GM12878 (cell line): ENCODE data around the gene FTCDNL1. TPM values are rescaled to one million over a fixed set of nuclear protein-coding genes. Genes with fewer than 3 reads are reported as not detected.

ENCODE experiments used
- polyA plus RNA-seq, 11 experiments: library from polyadenylated mRNA; depleted of rRNA in 4 of 11; unstranded in 6 of 11; stranded (reverse) in 5 of 11; fragments of >200 nt; fragmentation: Nextera tagmentation in 4 of 11; fragmentation: Illumina TruSeq in 1 of 11; extraction: Ambion mirVana in 4 of 11; extraction: Trizol in 1 of 11; gene quantifications; 1 replicate in 1 of 11; 2 replicates in 10 of 11; pipeline versions ENCODE4 v1.2.1 to v1.2.3, GENCODE V29; 2011 to 2016; ENCODE audit warnings: inconsistent platforms in 2 of 11, missing spikeins in 2 of 11, low read depth in 1 of 11
- small RNA-seq: library from RNA; depleted of rRNA; stranded (forward); fragments of <200 nt; gene quantifications from one replicate; pipeline ENCODE3, GENCODE V24; 2014
- total RNA-seq, 4 experiments: library from RNA; depleted of rRNA in 3 of 4; stranded (reverse); fragments of >200 nt in 3 of 4; fragmentation: Illumina TruSeq in 1 of 4; extraction: Trizol in 1 of 4; gene quantifications; 2 replicates each; pipeline versions ENCODE4 v1.2.1 to v1.2.3, GENCODE V29; 2013 to 2021

FTCDNL1 gene
- total and polyA plus RNA-seq, 10 of the 15 experiments (the other 5 are each of a cell fraction or from before 2014, with no cell fraction given) = 0.15 to 3.9 (median 2.0) TPM

Small RNAs within 50 kb of the gene (small RNA-seq; reads per million reads assigned to genes)
- gene AC108032.1 (not detected), gene RN7SL717P (not detected)

Other genes with a start within 250 kb of the FTCDNL1 start
- gene C2orf69, start 60.1 kb upstream of the FTCDNL1 start, total RNA-seq (2014; rRNA removed) = 11.1 and 12.5 TPM in 2 replicates
- gene C2orf69, start 60.1 kb upstream of the FTCDNL1 start, total RNA-seq (2014; rRNA removed; fragmentation: Illumina TruSeq; extraction: Trizol) = 13.2 and 13.5 TPM in 2 replicates
- gene C2orf69, start 60.1 kb upstream of the FTCDNL1 start, total RNA-seq (2021) = 14.2 and 14.4 TPM in 2 replicates
- gene C2orf69, start 60.1 kb upstream of the FTCDNL1 start, polyA plus RNA-seq (2011; rRNA removed) = 11.1 and 17.5 TPM in 2 replicates
- 10.3 and 13.6 TPM in 2 replicates for gene C2orf69, start 60.1 kb upstream of the FTCDNL1 start, polyA plus RNA-seq (2014; fragmentation: Illumina TruSeq; extraction: Trizol)
- 1 to 10 TPM; 6.3 to 7.9 TPM for gene C2orf69, start 60.1 kb upstream of the FTCDNL1 start, polyA plus RNA-seq (2014; fragmentation: Nextera tagmentation; extraction: Ambion mirVana)
- gene C2orf69, start 60.1 kb upstream of the FTCDNL1 start, polyA plus RNA-seq (2014; rRNA removed) = 7.0 and 7.2 TPM in 2 replicates
- gene C2orf69, start 60.1 kb upstream of the FTCDNL1 start, polyA plus RNA-seq (2016; fragmentation: Nextera tagmentation; extraction: Ambion mirVana) = 10 to 100 TPM; 18.3 to 20.3 TPM
- 9.6 and 9.9 TPM in 2 replicates for gene TYW5, start 104.3 kb upstream of the FTCDNL1 start, total RNA-seq (2014; rRNA removed)
- 9.7 and 10.3 TPM in 2 replicates for gene TYW5, start 104.3 kb upstream of the FTCDNL1 start, total RNA-seq (2014; rRNA removed; fragmentation: Illumina TruSeq; extraction: Trizol)
- gene TYW5, start 104.3 kb upstream of the FTCDNL1 start, total RNA-seq (2021) = 5.2 and 5.8 TPM in 2 replicates
- 11.8 and 18.3 TPM in 2 replicates for gene TYW5, start 104.3 kb upstream of the FTCDNL1 start, polyA plus RNA-seq (2011; rRNA removed)
- gene TYW5, start 104.3 kb upstream of the FTCDNL1 start, polyA plus RNA-seq (2014; fragmentation: Illumina TruSeq; extraction: Trizol) = 7.7 and 9.7 TPM in 2 replicates
- gene TYW5, start 104.3 kb upstream of the FTCDNL1 start, polyA plus RNA-seq (2014; fragmentation: Nextera tagmentation; extraction: Ambion mirVana) = 1 to 10 TPM; 4.6 to 5.4 TPM
- 7.0 and 7.1 TPM in 2 replicates for gene TYW5, start 104.3 kb upstream of the FTCDNL1 start, polyA plus RNA-seq (2014; rRNA removed)
- gene TYW5, start 104.3 kb upstream of the FTCDNL1 start, polyA plus RNA-seq (2016; fragmentation: Nextera tagmentation; extraction: Ambion mirVana) = 1 to 10 TPM; 6.2 to 8.5 TPM
- gene MAIP1, start 104.4 kb upstream of the FTCDNL1 start, total RNA-seq (2014; rRNA removed) = 38.5 and 38.8 TPM in 2 replicates
- gene MAIP1, start 104.4 kb upstream of the FTCDNL1 start, total RNA-seq (2014; rRNA removed; fragmentation: Illumina TruSeq; extraction: Trizol) = 18.6 and 20.0 TPM in 2 replicates
- gene MAIP1, start 104.4 kb upstream of the FTCDNL1 start, total RNA-seq (2021) = 24.5 and 27.3 TPM in 2 replicates
- gene MAIP1, start 104.4 kb upstream of the FTCDNL1 start, polyA plus RNA-seq (2011; rRNA removed) = 26.2 and 31.5 TPM in 2 replicates
- gene MAIP1, start 104.4 kb upstream of the FTCDNL1 start, polyA plus RNA-seq (2014; fragmentation: Illumina TruSeq; extraction: Trizol) = 17.5 and 18.5 TPM in 2 replicates
- 10 to 100 TPM in 1 of 2 experiments, 1 to 10 TPM in 1; 5.4 to 15.9 TPM for gene MAIP1, start 104.4 kb upstream of the FTCDNL1 start, polyA plus RNA-seq (2014; fragmentation: Nextera tagmentation; extraction: Ambion mirVana)
- gene MAIP1, start 104.4 kb upstream of the FTCDNL1 start, polyA plus RNA-seq (2014; rRNA removed) = 29.7 and 30.3 TPM in 2 replicates
- 10 to 100 TPM; 40.0 to 41.4 TPM for gene MAIP1, start 104.4 kb upstream of the FTCDNL1 start, polyA plus RNA-seq (2016; fragmentation: Nextera tagmentation; extraction: Ambion mirVana)